ENCODE data around the gene GRID2. TPM values are rescaled to one million over a fixed set of nuclear protein-coding genes. Genes with fewer than 3 reads are reported as not detected.

Gene GRID2
- total RNA-seq, 1 experiment from 2014 or later = not detected

- H3K27ac Mint-ChIP-seq (ENCODE audit: low read depth, unreplicated experiment) = no peak overlapping the region
- H3K4me1 Mint-ChIP-seq (ENCODE audit: insufficient read depth, unreplicated experiment) = no peaks in the 10 kb centered on the region
- intact Hi-C loops (cut with micrococcal nuclease) = no loop called here
- TF ChIP-seq CTCF (IDR thresholded peaks at IDR 0.05; ENCODE audit: unreplicated experiment) = no peak
- no peak for DNase-seq (ENCODE audit: unreplicated experiment)
- H3K27me3 Mint-ChIP-seq (ENCODE audit: insufficient read depth, unreplicated experiment) = no peaks in the 10 kb centered on the region
- ChIA-PET POLR2A (no interaction called here), CTCF (no interaction called here)
- H3K4me3 Mint-ChIP-seq (ENCODE audit: unreplicated experiment) = no peak overlapping the region
- BruUV-seq (replicated peaks) = no TSS peak
- H3K36me3 Mint-ChIP-seq (ENCODE audit: insufficient read depth, unreplicated experiment) = no peaks in the 10 kb centered on the region
- no peaks in the 10 kb centered on the region for H3K9me3 Mint-ChIP-seq (ENCODE audit: unreplicated experiment)
Observed at GRCh38 chr4:92359491-92359890, 55.7 kb downstream of the GRID2 start.

- H3K36me3 Mint-ChIP-seq (ENCODE audit: insufficient read depth, unreplicated experiment) = no peaks in the 10 kb centered on the region
- BruUV-seq (replicated peaks) = no TSS peak
- H3K9me3 Mint-ChIP-seq (ENCODE audit: unreplicated experiment) = no peaks in the 10 kb centered on the region
- POLR2A ChIA-PET = interaction anchor here (0.7 kb wide), 1 partner anchor 795 kb away, joined by 3 read pairs; no protein-coding TSS in a partner anchor
- no peaks in the 10 kb centered on the region for H3K27me3 Mint-ChIP-seq (ENCODE audit: insufficient read depth, unreplicated experiment)
- H3K27ac Mint-ChIP-seq (ENCODE audit: low read depth, unreplicated experiment) = no peak overlapping the region
- intact Hi-C loops (cut with micrococcal nuclease) = no loop called here
- H3K4me3 Mint-ChIP-seq (ENCODE audit: unreplicated experiment) = no peak overlapping the region
- H3K4me1 Mint-ChIP-seq (ENCODE audit: insufficient read depth, unreplicated experiment) = no peaks in the 10 kb centered on the region
- DNase-seq (ENCODE audit: unreplicated experiment) = no peak
- no peak for TF ChIP-seq CTCF (IDR thresholded peaks at IDR 0.05; ENCODE audit: unreplicated experiment)
- CTCF ChIA-PET = interaction anchor here (1.2 kb wide), 1 partner anchor 9 kb away, joined by 7 read pairs; no protein-coding TSS in a partner anchor
Observed at GRCh38 chr4:92362028-92362427, 58.3 kb downstream of the GRID2 start.

- Mint-ChIP-seq H3K27me3 (ENCODE audit: insufficient read depth, unreplicated experiment) (no peaks in the 10 kb centered on the region), H3K9me3 (ENCODE audit: unreplicated experiment) (no peaks in the 10 kb centered on the region), H3K36me3 (ENCODE audit: insufficient read depth, unreplicated experiment) (no peaks in the 10 kb centered on the region), H3K27ac (ENCODE audit: low read depth, unreplicated experiment) (no peak overlapping the region), H3K4me3 (ENCODE audit: unreplicated experiment) (no peak overlapping the region), H3K4me1 (ENCODE audit: insufficient read depth, unreplicated experiment) (no peaks in the 10 kb centered on the region)
- ChIA-PET CTCF (no interaction called here), POLR2A (no interaction called here)
- TF ChIP-seq CTCF (IDR thresholded peaks at IDR 0.05; ENCODE audit: unreplicated experiment) = no peak
- intact Hi-C loops (cut with micrococcal nuclease) = no loop called here
- DNase-seq (ENCODE audit: unreplicated experiment) = no peak
- no TSS peak for BruUV-seq (replicated peaks)
Observed at GRCh38 chr4:92368653-92369052, 64.9 kb downstream of the GRID2 start.

GRCh38 chr4:92381616-92382015 lies 77.8 kb downstream of the GRID2 start:
- H3K4me3 Mint-ChIP-seq (ENCODE audit: unreplicated experiment) = no peak overlapping the region
- POLR2A ChIA-PET = no interaction called here
- H3K27ac Mint-ChIP-seq (ENCODE audit: low read depth, unreplicated experiment) = no peak overlapping the region
- H3K9me3 Mint-ChIP-seq (ENCODE audit: unreplicated experiment) = peaks cover 8% of the 10 kb centered on the region
- no peaks in the 10 kb centered on the region for H3K4me1 Mint-ChIP-seq (ENCODE audit: insufficient read depth, unreplicated experiment)
- TF ChIP-seq CTCF (IDR thresholded peaks at IDR 0.05; ENCODE audit: unreplicated experiment) = no peak
- CTCF ChIA-PET = no interaction called here
- H3K36me3 Mint-ChIP-seq (ENCODE audit: insufficient read depth, unreplicated experiment) = no peaks in the 10 kb centered on the region
- intact Hi-C loops (cut with micrococcal nuclease) = no loop called here
- DNase-seq (ENCODE audit: unreplicated experiment) = peak; percentile 9
- BruUV-seq (replicated peaks) = no TSS peak
- no peaks in the 10 kb centered on the region for H3K27me3 Mint-ChIP-seq (ENCODE audit: insufficient read depth, unreplicated experiment)

Measured in MCF 10A (cell line).